ENCODE results near the gene LSM12. TPM values are rescaled to one million over a fixed set of nuclear protein-coding genes. Genes with fewer than 3 reads are reported as not detected.

Gene LSM12
- polyA plus RNA-seq, 1 of the 3 experiments (the other 2 are of a cell fraction) = 26.6 TPM

GRCh38 chr17:44093231-44093900 is 26.9 kb upstream of the LSM12 start (continued):
- TF ChIP-seq USF2 (IDR thresholded peaks at IDR 0.05; ENCODE audit: borderline replicate concordance, low read depth, low read length) (no peak), IRF3 (IDR thresholded peaks at IDR 0.05; ENCODE audit: low read depth, low read length) (no peak)

GRCh38 chr17:44092051-44092450 is 25.6 kb upstream of the LSM12 start:
- Histone ChIP-seq H4K20me1 (ENCODE audit: insufficient read depth) (no peaks in the 10 kb centered on the region), H3K27ac (ENCODE audit: low read depth in 2 of 2, low read length in 1 of 2) (no peak overlapping the region), H3K27me3 (ENCODE audit: insufficient read depth) (no peaks in the 10 kb centered on the region), H3K4me3 (ENCODE audit: low read depth in 2 of 2, low read length in 1 of 2) (no peak overlapping the region), H3F3A (replicated peaks; ENCODE audit: insufficient read depth) (peaks cover 16% of the 10 kb centered on the region), H2AFZ (ENCODE audit: low read depth) (no peak overlapping the region), H3K9me2 (no peaks in the 10 kb centered on the region), H3K4me2 (no peak overlapping the region), H3K36me3 (replicated peaks in 1 of 2; ENCODE audit: control insufficient read depth in 1 of 2, insufficient read depth in 2 of 2, low read length in 1 of 2) (peaks cover 0 to 13% of the 10 kb centered on the region in 2 experiments), H3K9ac (no peak overlapping the region), H3K9me3 (no peaks in the 10 kb centered on the region), H3K4me1 (ENCODE audit: control insufficient read depth in 1 of 2, insufficient read depth in 2 of 2, low read depth in 1 of 2, low read length in 1 of 2) (peaks cover 16 to 20% of the 10 kb centered on the region in 2 experiments; a peak in 3 of 4 replicates), H3K79me2 (ENCODE audit: insufficient read depth) (peaks cover 21% of the 10 kb centered on the region; the same call in 1 of the 2 replicates)
- CTCF ChIA-PET = interaction anchor here (1.2 to 4.7 kb wide), 3 partner anchors 8 to 23 kb away, joined by 3 to 19 read pairs (median 5); no protein-coding TSS in a partner anchor
- TF ChIP-seq FOSL2 (IDR thresholded peaks at IDR 0.05; ENCODE audit: borderline replicate concordance, low read depth) (no peak), CTCF (IDR thresholded peaks at IDR 0.05) (no peak), GABPA (IDR thresholded peaks at IDR 0.05; ENCODE audit: low read depth) (no peak), MEF2A (IDR thresholded peaks at IDR 0.05; ENCODE audit: borderline replicate concordance, low read depth) (no peak), SMC3 (IDR thresholded peaks at IDR 0.05; ENCODE audit: low read depth, low read length) (no peak), PBX3 (IDR thresholded peaks at IDR 0.05) (no peak), YY1 (IDR thresholded peaks at IDR 0.05; ENCODE audit: low read depth) (no peak), NFIC (IDR thresholded peaks at IDR 0.05; ENCODE audit: borderline replicate concordance) (no peak)
- DNase-seq = no peak
- POLR2A ChIA-PET = no interaction called here
- 97% methylated on average over 5 of the region's 11 CpGs for WGBS (ENCODE audit: low lambda C conversion rate)
